Activated naive CD4-positive, alpha-beta T cell treated with anti-CD3 and anti-CD28 coated beads for 36 hours (primary cell): ENCODE results near the gene ANKRD16. TPM values are rescaled to one million over a fixed set of nuclear protein-coding genes. Genes with fewer than 3 reads are reported as not detected.

Source experiments
- CTCF ChIA-PET: fragments of 350-600 bp; sonication (Branson Sonifier 250); formaldehyde crosslinking; loops from one replicate; lab custom pipeline; 2021; ENCODE audit warnings: antibody characterized with exemption; lab: Charles Lee
- DNase-seq: peaks from one replicate; pipeline ENCODE4 v3.0.0-alpha.2; 2020
- H3K27ac Mint-ChIP-seq: one replicate; pipeline ENCODE4 v1.8.0; 2021; ENCODE audit warnings: mild to moderate bottlenecking, mixed read lengths
- H3K27me3 Mint-ChIP-seq: one replicate; pipeline ENCODE4 v1.8.0; 2021; ENCODE audit warnings: low read depth, mixed read lengths
- H3K36me3 Mint-ChIP-seq: one replicate; pipeline ENCODE4 v1.8.0; 2021; ENCODE audit warnings: low read depth, mixed read lengths
- H3K4me1 Mint-ChIP-seq: one replicate; pipeline ENCODE4 v1.8.0; 2021; ENCODE audit warnings: low read depth, mixed read lengths
- H3K4me3 Mint-ChIP-seq: one replicate; pipeline ENCODE4 v1.8.0; 2021; ENCODE audit warnings: mild to moderate bottlenecking, moderate library complexity, mixed read lengths
- H3K9me3 Mint-ChIP-seq: one replicate; pipeline ENCODE4 v1.8.0; 2021; ENCODE audit warnings: mixed read lengths
- intact Hi-C: fragments of 100-400 bp; cut with micrococcal nuclease; formaldehyde crosslinking; loops from one replicate; pipeline ENCODE4 v1.15.1; 2023
- total RNA-seq, 2 experiments: library from RNA; stranded (reverse); gene quantifications; one replicate each; pipeline ENCODE4 v1.2.3, GENCODE V29; 2021

The ANKRD16 gene
- total RNA-seq, 2 experiments from 2014 or later = 3.6 to 3.9 TPM

GRCh38 chr10:5900247-5900646 lies 10.6 kb upstream of the ANKRD16 start:
- no peak overlapping the region for H3K27ac Mint-ChIP-seq
- H3K9me3 Mint-ChIP-seq = no peaks in the 10 kb centered on the region
- H3K4me3 Mint-ChIP-seq = no peak overlapping the region
- CTCF ChIA-PET = no interaction called here
- no peaks in the 10 kb centered on the region for H3K27me3 Mint-ChIP-seq
- H3K4me1 Mint-ChIP-seq = peaks cover 25% of the 10 kb centered on the region
- DNase-seq = no peak
- intact Hi-C loops = no loop called here
- peaks cover 34% of the 10 kb centered on the region for H3K36me3 Mint-ChIP-seq

GRCh38 chr10:5898163-5898562 lies 8.5 kb upstream of the ANKRD16 start:
- Mint-ChIP-seq H3K4me3 (no peak overlapping the region), H3K36me3 (peaks cover 32% of the 10 kb centered on the region), H3K27me3 (no peaks in the 10 kb centered on the region), H3K4me1 (peaks cover 30% of the 10 kb centered on the region), H3K9me3 (no peaks in the 10 kb centered on the region), H3K27ac (no peak overlapping the region)
- no peak for DNase-seq
- intact Hi-C loops = no loop called here
- CTCF ChIA-PET = no interaction called here

DNA sequence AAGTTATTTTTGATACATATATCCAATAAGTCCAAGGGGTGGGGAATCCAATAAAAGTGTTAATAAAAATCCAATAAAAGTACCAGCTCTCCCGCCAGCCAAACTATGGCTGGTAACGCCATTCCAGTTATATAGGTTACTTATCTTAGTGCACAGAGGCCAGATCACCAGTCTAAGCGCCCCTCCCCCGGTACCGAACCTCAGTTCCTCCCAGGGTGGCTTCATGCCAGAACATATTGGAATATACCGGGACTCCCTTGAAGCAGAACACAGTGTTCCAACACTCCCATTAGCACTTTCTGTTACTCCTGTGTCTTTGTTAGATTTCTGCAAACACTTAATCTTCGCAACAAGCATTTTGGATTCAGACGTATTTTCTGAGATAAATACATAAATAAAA lies 7.8 kb upstream of the ANKRD16 start:
- Mint-ChIP-seq H3K27ac (no peak overlapping the region), H3K9me3 (no peaks in the 10 kb centered on the region), H3K4me3 (no peak overlapping the region), H3K36me3 (peaks cover 32% of the 10 kb centered on the region), H3K4me1 (peaks cover 34% of the 10 kb centered on the region), H3K27me3 (no peaks in the 10 kb centered on the region)
- CTCF ChIA-PET = no interaction called here
- intact Hi-C loops = no loop called here
- no peak for DNase-seq

GRCh38 chr10:5897053-5897340 lies 7.3 kb upstream of the ANKRD16 start:
- Mint-ChIP-seq H3K36me3 (peaks cover 34% of the 10 kb centered on the region), H3K27me3 (no peaks in the 10 kb centered on the region), H3K9me3 (no peaks in the 10 kb centered on the region), H3K4me3 (no peak overlapping the region), H3K4me1 (peaks cover 39% of the 10 kb centered on the region), H3K27ac (no peak overlapping the region)
- DNase-seq = no peak
- CTCF ChIA-PET = no interaction called here
- intact Hi-C loops = no loop called here

DNA sequence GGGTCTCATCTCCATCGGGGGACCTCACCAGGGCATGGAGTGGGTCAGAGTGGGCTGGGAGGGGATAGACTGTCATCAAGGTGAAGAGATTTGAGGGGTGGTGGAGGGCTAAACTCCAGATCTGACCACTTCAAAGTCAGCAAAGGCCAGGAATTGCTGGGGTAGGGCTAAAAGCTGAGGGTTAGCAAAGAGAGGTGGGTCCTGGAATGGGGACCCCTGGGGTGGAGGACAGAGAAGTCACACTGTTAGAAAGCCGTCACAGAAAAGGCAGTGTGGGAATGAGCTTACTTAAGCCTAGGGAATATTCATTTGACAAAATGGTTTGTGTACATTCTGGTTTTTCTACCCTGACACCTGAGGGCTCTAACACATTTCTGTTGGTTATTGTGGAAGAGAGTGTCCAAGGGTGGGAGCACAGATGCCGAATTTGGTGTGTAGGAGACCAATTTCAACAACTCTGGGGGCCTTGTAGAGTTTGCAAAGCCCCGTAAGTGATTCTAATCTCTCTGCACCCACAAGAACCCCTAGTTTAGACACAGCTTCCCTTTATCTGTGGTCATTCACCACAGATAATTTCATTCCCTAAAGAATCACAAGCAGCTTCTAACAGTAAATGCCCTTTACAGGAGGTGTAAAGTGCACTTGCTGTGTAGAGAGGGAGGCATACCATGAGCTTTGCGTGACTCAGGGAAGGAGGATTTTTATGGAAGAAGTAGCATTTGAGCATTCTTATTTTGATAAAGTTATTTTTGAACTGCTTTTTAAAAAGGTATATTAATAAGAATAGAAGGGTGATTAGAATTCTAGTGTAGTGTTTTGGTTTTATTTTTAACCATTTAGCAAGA lies 6.7 kb upstream of the ANKRD16 start:
- Mint-ChIP-seq H3K9me3 (no peaks in the 10 kb centered on the region), H3K36me3 (peaks cover 34% of the 10 kb centered on the region), H3K4me1 (peaks cover 44% of the 10 kb centered on the region), H3K4me3 (peak overlapping the region; percentile 1), H3K27ac (peak overlapping the region; percentile 80), H3K27me3 (no peaks in the 10 kb centered on the region)
- DNase-seq = no peak
- CTCF ChIA-PET = no interaction called here
- intact Hi-C loops = no loop called here

DNA sequence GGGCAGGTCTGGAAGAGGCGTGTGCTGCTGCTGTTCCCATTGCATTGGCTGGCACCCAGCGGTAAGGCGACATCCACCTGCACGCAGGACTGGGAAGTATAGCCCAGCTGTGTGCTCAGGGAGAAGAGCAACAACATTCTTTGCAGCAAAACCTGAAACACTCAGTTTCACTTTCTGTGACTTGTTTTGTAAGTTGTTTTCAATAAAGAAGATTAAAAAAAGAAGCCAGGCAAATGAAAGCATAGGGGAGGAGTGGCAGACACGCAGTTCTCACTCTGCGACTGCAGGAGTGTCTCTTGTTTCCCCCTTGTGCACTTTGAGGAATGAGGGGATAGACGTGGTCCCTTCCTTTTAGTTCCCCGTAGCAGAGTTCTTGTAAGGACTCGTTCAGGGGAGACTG lies 6.1 kb upstream of the ANKRD16 start:
- intact Hi-C loops = no loop called here
- Mint-ChIP-seq H3K4me3 (peak overlapping the region; percentile 1), H3K4me1 (peaks cover 51% of the 10 kb centered on the region), H3K27me3 (no peaks in the 10 kb centered on the region), H3K36me3 (peaks cover 34% of the 10 kb centered on the region), H3K9me3 (no peaks in the 10 kb centered on the region), H3K27ac (peak overlapping the region; percentile 80)
- CTCF ChIA-PET = no interaction called here
- DNase-seq = peak; percentile 22

GRCh38 chr10:5895365-5895764 lies 5.7 kb upstream of the ANKRD16 start:
- intact Hi-C loops = no loop called here
- CTCF ChIA-PET = no interaction called here
- Mint-ChIP-seq H3K9me3 (no peaks in the 10 kb centered on the region), H3K4me1 (peaks cover 54% of the 10 kb centered on the region), H3K27me3 (no peaks in the 10 kb centered on the region), H3K36me3 (peaks cover 34% of the 10 kb centered on the region), H3K27ac (peak overlapping the region; percentile 80), H3K4me3 (no peak overlapping the region)
- DNase-seq = no peak

DNA sequence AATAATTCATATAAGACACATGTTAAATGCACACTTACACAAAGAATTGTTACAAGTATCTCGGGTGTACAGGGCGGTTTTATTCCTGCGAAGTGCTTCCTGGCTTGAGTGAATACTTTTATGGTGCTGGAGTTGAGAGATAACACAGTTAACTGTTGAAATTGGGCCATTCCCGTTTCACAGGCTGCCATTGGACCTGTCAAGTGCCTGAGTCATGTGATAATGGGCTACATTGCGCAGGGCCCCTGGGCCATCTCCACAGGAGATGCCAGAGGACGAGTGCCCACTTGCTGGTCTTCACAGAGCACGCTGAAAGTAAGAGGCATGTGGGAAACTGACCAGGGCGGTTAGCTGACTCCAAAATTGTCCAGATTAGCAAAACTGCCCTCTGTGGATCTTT lies 5.2 kb upstream of the ANKRD16 start:
- CTCF ChIA-PET = interaction anchor here (1.2 kb wide), 1 partner anchor 12 kb away, joined by 3 read pairs; no protein-coding TSS in a partner anchor
- no peaks in the 10 kb centered on the region for H3K27me3 Mint-ChIP-seq
- intact Hi-C loops = no loop called here
- no peak for DNase-seq
- no peak overlapping the region for H3K27ac Mint-ChIP-seq
- no peaks in the 10 kb centered on the region for H3K9me3 Mint-ChIP-seq
- peaks cover 34% of the 10 kb centered on the region for H3K36me3 Mint-ChIP-seq
- H3K4me3 Mint-ChIP-seq = no peak overlapping the region
- H3K4me1 Mint-ChIP-seq = peaks cover 54% of the 10 kb centered on the region

DNA sequence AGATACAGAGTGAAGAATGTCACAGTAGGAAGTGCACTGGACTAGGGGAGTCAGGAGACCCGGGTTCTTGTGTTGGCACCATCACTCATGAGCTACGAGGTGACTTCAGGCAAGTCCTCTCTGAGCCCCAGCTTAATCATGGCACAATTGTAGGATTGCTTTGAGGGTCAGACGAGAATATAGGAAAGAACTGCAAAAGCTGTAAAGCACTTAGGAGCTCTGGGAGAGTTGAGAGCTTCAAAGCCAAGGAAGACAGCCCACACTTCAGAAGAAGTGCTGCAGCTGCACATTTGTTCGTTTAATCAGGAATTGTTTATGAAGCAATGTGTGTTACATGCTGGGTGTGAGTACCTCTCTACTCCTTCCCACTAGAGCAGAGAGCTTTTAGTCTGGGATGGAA lies 4.7 kb upstream of the ANKRD16 start:
- intact Hi-C loops = no loop called here
- no peaks in the 10 kb centered on the region for H3K9me3 Mint-ChIP-seq
- H3K27ac Mint-ChIP-seq = no peak overlapping the region
- CTCF ChIA-PET = interaction anchor here (0.6 to 1.2 kb wide), 2 partner anchors 12 to 80 kb away, joined by 3 read pairs; no protein-coding TSS in a partner anchor
- peaks cover 34% of the 10 kb centered on the region for H3K36me3 Mint-ChIP-seq
- H3K4me1 Mint-ChIP-seq = peaks cover 54% of the 10 kb centered on the region
- no peaks in the 10 kb centered on the region for H3K27me3 Mint-ChIP-seq
- no peak for DNase-seq
- no peak overlapping the region for H3K4me3 Mint-ChIP-seq

DNA sequence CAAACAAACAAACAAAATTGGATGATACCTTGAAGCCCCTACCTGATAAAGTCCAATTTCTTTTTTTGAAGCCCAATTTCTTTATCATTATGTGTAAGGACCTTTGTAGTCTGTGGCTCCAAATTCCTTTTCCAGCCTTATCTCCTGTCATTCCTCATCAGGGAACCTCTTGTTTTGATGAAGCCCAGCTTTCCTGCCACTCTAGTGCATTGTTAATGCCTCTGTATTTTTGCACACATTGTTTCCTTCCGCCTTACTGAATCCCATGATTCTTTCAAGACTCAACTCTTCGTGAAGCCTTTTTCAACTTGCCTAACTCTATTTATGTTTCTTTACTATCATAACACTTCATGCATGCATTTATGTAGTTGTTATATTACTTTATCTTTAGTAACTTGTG lies 3.6 kb upstream of the ANKRD16 start:
- intact Hi-C loops = no loop called here
- CTCF ChIA-PET = no interaction called here
- Mint-ChIP-seq H3K4me3 (no peak overlapping the region), H3K9me3 (no peaks in the 10 kb centered on the region), H3K36me3 (peaks cover 32% of the 10 kb centered on the region), H3K27ac (no peak overlapping the region), H3K4me1 (peaks cover 58% of the 10 kb centered on the region), H3K27me3 (no peaks in the 10 kb centered on the region)
- DNase-seq = no peak

GRCh38 chr10:5892007-5892406 lies 2.3 kb upstream of the ANKRD16 start:
- intact Hi-C loops = no loop called here
- Mint-ChIP-seq H3K36me3 (peaks cover 23% of the 10 kb centered on the region), H3K4me3 (peak overlapping the region; percentile 20), H3K27me3 (no peaks in the 10 kb centered on the region), H3K4me1 (peaks cover 67% of the 10 kb centered on the region), H3K9me3 (no peaks in the 10 kb centered on the region), H3K27ac (peak overlapping the region; percentile 50)
- no peak for DNase-seq
- CTCF ChIA-PET = no interaction called here

DNA sequence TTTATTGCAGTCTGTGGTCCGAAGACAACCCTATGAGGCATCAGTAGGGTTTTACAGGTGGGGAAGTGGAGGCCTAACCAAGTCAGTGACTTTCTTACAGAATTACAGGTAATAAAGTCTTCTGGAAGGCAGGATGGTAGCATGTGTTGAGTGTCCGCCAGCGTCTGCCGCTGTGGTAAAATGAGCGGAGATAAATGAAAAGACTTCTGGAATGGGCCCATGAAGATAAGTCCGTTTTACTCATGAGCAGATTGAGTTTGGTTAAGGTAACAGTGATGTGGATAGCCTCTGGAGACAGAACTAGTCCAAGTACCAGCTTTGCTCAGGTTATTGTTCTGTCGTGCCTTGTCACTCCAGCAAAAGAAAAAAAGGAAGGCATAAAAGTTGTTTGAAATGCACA lies 1.3 kb upstream of the ANKRD16 start:
- Mint-ChIP-seq H3K27me3 (no peaks in the 10 kb centered on the region), H3K36me3 (peaks cover 21% of the 10 kb centered on the region), H3K27ac (peak overlapping the region; percentile 74), H3K9me3 (no peaks in the 10 kb centered on the region), H3K4me3 (peak overlapping the region; percentile 92), H3K4me1 (peaks cover 65% of the 10 kb centered on the region)
- no peak for DNase-seq
- CTCF ChIA-PET = interaction anchor here (1.3 to 1.7 kb wide), 4 partner anchors 8 to 87 kb away, joined by 3 to 6 read pairs (median 4); no protein-coding TSS in a partner anchor
- intact Hi-C loops = no loop called here

- peaks cover 23% of the 10 kb centered on the region for H3K36me3 Mint-ChIP-seq
- CTCF ChIA-PET = interaction anchor here (0.7 to 1.7 kb wide), 6 partner anchors 9 to 263 kb away, joined by 3 to 6 read pairs (median 4); no protein-coding TSS in a partner anchor
- H3K9me3 Mint-ChIP-seq = no peaks in the 10 kb centered on the region
- intact Hi-C loops = loop anchor here (1.0 kb wide), 3 partner anchors 77 to 205 kb away; partner anchors contain the start of gene GDI2
- peak overlapping the region; percentile 74 for H3K27ac Mint-ChIP-seq
- no peaks in the 10 kb centered on the region for H3K27me3 Mint-ChIP-seq
- peak overlapping the region; percentile 92 for H3K4me3 Mint-ChIP-seq
- peaks cover 60% of the 10 kb centered on the region for H3K4me1 Mint-ChIP-seq
- DNase-seq = peak; percentile 48
Measured at GRCh38 chr10:5890452-5890915, 791 bp upstream of the ANKRD16 start.
